Ecto neural progenitor cell (in vitro differentiated cells): ENCODE results near the gene NSMCE4A.
A peak's percentile ranks its signal among the peaks of the same experiment; 100 is the strongest.
"Not testable (repeated sequence)": the region's sequence is repeated elsewhere in the genome, so short reads cannot be mapped to it uniquely, and the experiment has no call there.

ENCODE experiments used
- DNase-seq: peaks from one replicate; pipeline ENCODE4 v3.0.0-alpha.2; 2018; ENCODE audit warnings: low spot score

Gene NSMCE4A

GRCh38 chr10:121935702-121936101 is 39.3 kb downstream of the NSMCE4A start:
- DNase-seq, result no peak

GRCh38 chr10:121930268-121931085 is 44.5 kb downstream of the NSMCE4A start:
- DNase-seq, result not testable (repeated sequence)

- DNase-seq, result not testable (repeated sequence)
Observed at GRCh38 chr10:121929585-121930267, 45.3 kb downstream of the NSMCE4A start.

- DNase-seq, result no peak
Observed at GRCh38 chr10:121928528-121928884, 46.5 kb downstream of the NSMCE4A start.

GRCh38 chr10:121927841-121928527 is 47.0 kb downstream of the NSMCE4A start, which contains the start of gene ATE1:
Gene ATE1, minus strand, starts transcription at chr10:121928031. Its CDS starts 82 bp downstream, at chr10:121927949.
- peak; percentile 95 for DNase-seq

- no peak for DNase-seq
Observed at GRCh38 chr10:121927318-121927840, 47.6 kb downstream of the NSMCE4A start.

- no peak for DNase-seq
Observed at GRCh38 chr10:121926671-121927317, 48.2 kb downstream of the NSMCE4A start.

- no peak for DNase-seq
Observed at GRCh38 chr10:121926157-121926556, 48.9 kb downstream of the NSMCE4A start.

GRCh38 chr10:121921238-121921931 is 53.6 kb downstream of the NSMCE4A start:
- no peak for DNase-seq

GRCh38 chr10:121919666-121920065 is 55.4 kb downstream of the NSMCE4A start:
- DNase-seq, result no peak

GRCh38 chr10:121918800-121919199 is 56.2 kb downstream of the NSMCE4A start:
- DNase-seq, result not testable (repeated sequence)

- no peak for DNase-seq
Observed at GRCh38 chr10:121914661-121915060, 60.4 kb downstream of the NSMCE4A start.

- DNase-seq, result no peak
Observed at GRCh38 chr10:121911421-121911697, 63.7 kb downstream of the NSMCE4A start.

- no peak for DNase-seq
Observed at GRCh38 chr10:121910673-121911420, 64.2 kb downstream of the NSMCE4A start.
